ENCODE measurements around the gene TFPT. TPM values are rescaled to one million over a fixed set of nuclear protein-coding genes. Genes with fewer than 3 reads are reported as not detected.

Gene TFPT
- total RNA-seq, 1 donor from 2014 or later: 33.7 TPM

Other genes starting within 250 kb of the TFPT start
- gene MYADM, start 247.8 kb downstream of the TFPT start, total RNA-seq: 65.6 and 69.0 TPM in 2 replicates
- gene PRKCG, start 233.5 kb downstream of the TFPT start, total RNA-seq: not detected in 2 replicates
- not detected in 2 replicates for gene CACNG7, start 206.4 kb downstream of the TFPT start, total RNA-seq
- not detected in 2 replicates for gene CACNG8, start 152.7 kb downstream of the TFPT start, total RNA-seq
- not detected in 2 replicates for gene CACNG6, start 124.0 kb downstream of the TFPT start, total RNA-seq
- not detected in 2 replicates for gene VSTM1, start 51.8 kb downstream of the TFPT start, total RNA-seq
- not detected in 2 replicates for gene TARM1, start 34.3 kb downstream of the TFPT start, total RNA-seq
- gene OSCAR, start 14.9 kb downstream of the TFPT start, total RNA-seq: 0.17 and 0.26 TPM in 2 replicates
- gene NDUFA3, start 12.8 kb downstream of the TFPT start, total RNA-seq: 105 and 131 TPM in 2 replicates
- 110 and 115 TPM in 2 replicates for gene PRPF31, start 97 bp upstream of the TFPT start, total RNA-seq
- 64.5 and 73.4 TPM in 2 replicates for gene CNOT3, start 22.1 kb upstream of the TFPT start, total RNA-seq
- gene LENG1, start 44.1 kb upstream of the TFPT start, total RNA-seq: 4.6 and 5.7 TPM in 2 replicates
- gene TMC4, start 57.5 kb upstream of the TFPT start, total RNA-seq: 0.54 and 1.1 TPM in 2 replicates
- 289 and 291 TPM in 2 replicates for gene MBOAT7, start 73.9 kb upstream of the TFPT start, total RNA-seq
- 17.9 and 18.4 TPM in 2 replicates for gene TSEN34, start 75.7 kb upstream of the TFPT start, total RNA-seq
- gene RPS9, start 85.2 kb upstream of the TFPT start, total RNA-seq: 1,530 and 1,555 TPM in 2 replicates
- gene LILRB3, start 107.3 kb upstream of the TFPT start, total RNA-seq: 0.26 TPM in 1 of 2 replicates, not detected in the other
- 0.09 TPM in 1 of 2 replicates, not detected in the other for gene LILRA6, start 127.1 kb upstream of the TFPT start, total RNA-seq
- not detected in 2 replicates for gene LILRB5, start 141.6 kb upstream of the TFPT start, total RNA-seq
- not detected in 2 replicates for gene LILRB2, start 165.5 kb upstream of the TFPT start, total RNA-seq
- not detected in 2 replicates for gene LILRA5, start 197.5 kb upstream of the TFPT start, total RNA-seq
- gene LILRA4, start 223.5 kb upstream of the TFPT start, total RNA-seq: not detected in 2 replicates
- gene LAIR1, start 249.3 kb upstream of the TFPT start, total RNA-seq: 5.9 and 7.7 TPM in 2 replicates

Measured in activated CD4-positive, alpha-beta T cell treated with anti-CD3 and anti-CD28 coated beads, Interleukin-2, amount 10 ng/mL, durations not matched to agents 24 days and 14 days (primary cell).